Calu3 (cell line): ENCODE measurements around the gene AHNAK2. TPM values are rescaled to one million over a fixed set of nuclear protein-coding genes. Genes with fewer than 3 reads are reported as not detected.

Experiments used
- BruUV-seq: library from RNA; stranded (reverse); fragments of 400-500 nt; replicated peaks from 2 replicates; lab custom pipeline; 2021; lab: Mats Ljungman, UMichigan
- CTCF ChIA-PET: fragments of 300-600 bp; sonication (Branson Sonifier 250); formaldehyde crosslinking; loops from one replicate; lab custom pipeline; 2022; ENCODE audit warnings: antibody characterized with exemption; lab: Charles Lee
- DNase-seq: peaks from one replicate; pipeline ENCODE4 v3.0.0; 2022
- H3K27ac Mint-ChIP-seq: one replicate; pipeline ENCODE4 v1.8.0; 2022; ENCODE audit warnings: mixed read lengths; ENCODE audit not compliant: unreplicated experiment
- H3K27me3 Mint-ChIP-seq: one replicate; pipeline ENCODE4 v1.8.0; 2022; ENCODE audit warnings: mixed read lengths; ENCODE audit not compliant: unreplicated experiment
- H3K36me3 Mint-ChIP-seq: one replicate; pipeline ENCODE4 v1.8.0; 2022; ENCODE audit warnings: mild to moderate bottlenecking, moderate library complexity, mixed read lengths; ENCODE audit not compliant: insufficient read depth, unreplicated experiment
- H3K4me1 Mint-ChIP-seq: one replicate; pipeline ENCODE4 v1.8.0; 2022; ENCODE audit warnings: mild to moderate bottlenecking, low read depth, mixed read lengths; ENCODE audit not compliant: unreplicated experiment
- H3K4me3 Mint-ChIP-seq: one replicate; pipeline ENCODE4 v1.8.0; 2022; ENCODE audit warnings: mild to moderate bottlenecking, low read depth, moderate library complexity, mixed read lengths; ENCODE audit not compliant: unreplicated experiment
- H3K9me3 Mint-ChIP-seq: one replicate; pipeline ENCODE4 v1.8.0; 2022; ENCODE audit warnings: low read depth, mixed read lengths; ENCODE audit not compliant: unreplicated experiment
- CTCF ChIP-seq: fragments of 200-600 bp; IDR thresholded peaks from one replicate; pipeline ENCODE4 v1.8.0; 2022; ENCODE audit warnings: antibody characterized with exemption; ENCODE audit not compliant: unreplicated experiment
- intact Hi-C: fragments of 100-400 bp; cut with micrococcal nuclease; formaldehyde crosslinking; loops from one replicate; pipeline ENCODE4 v1.10.0; 2022; ENCODE audit not compliant: unreplicated experiment
- total RNA-seq: library from RNA; stranded (reverse); gene quantifications from 2 replicates; pipeline ENCODE4 v1.2.3, GENCODE V29; 2022

Gene AHNAK2
- total RNA-seq, 1 experiment from 2014 or later: 42.0 TPM

- Mint-ChIP-seq H3K27me3 (no peaks in the 10 kb centered on the region), H3K36me3 (peaks cover 11% of the 10 kb centered on the region), H3K4me3 (no peak overlapping the region)
These were observed 40.3 kb downstream of the AHNAK2 start for GRCh38 chr14:104937694-104938365.

GRCh38 chr14:104937161-104937560, 41.0 kb downstream of the AHNAK2 start:
- Mint-ChIP-seq H3K27ac (no peak overlapping the region), H3K27me3 (no peaks in the 10 kb centered on the region), H3K36me3 (peaks cover 13% of the 10 kb centered on the region), H3K4me3 (no peak overlapping the region), H3K4me1 (no peaks in the 10 kb centered on the region), H3K9me3 (no peaks in the 10 kb centered on the region)
- CTCF ChIA-PET: interaction anchor here (0.7 kb wide), 1 partner anchor 37 kb away, joined by 4 read pairs; no protein-coding TSS in a partner anchor
- intact Hi-C loops: no loop called here
- no peak for TF ChIP-seq CTCF
- DNase-seq: no peak
- BruUV-seq: no TSS peak

More at GRCh38 chr14:104937694-104938365, 40.3 kb downstream of the AHNAK2 start:
- Mint-ChIP-seq H3K27ac (no peak overlapping the region), H3K9me3 (no peaks in the 10 kb centered on the region), H3K4me1 (no peaks in the 10 kb centered on the region)
- TF ChIP-seq CTCF: no peak
- no peak for DNase-seq
- CTCF ChIA-PET: interaction anchor here (0.7 kb wide), 1 partner anchor 37 kb away, joined by 4 read pairs; no protein-coding TSS in a partner anchor
- TSS peak; percentile 27 for BruUV-seq
- intact Hi-C loops: no loop called here

- Mint-ChIP-seq H3K4me3 (no peak overlapping the region), H3K36me3 (peaks cover 13% of the 10 kb centered on the region), H3K4me1 (no peaks in the 10 kb centered on the region), H3K9me3 (no peaks in the 10 kb centered on the region), H3K27me3 (no peaks in the 10 kb centered on the region), H3K27ac (no peak overlapping the region)
- no TSS peak for BruUV-seq
- no peak for TF ChIP-seq CTCF
- CTCF ChIA-PET: interaction anchor here (0.7 kb wide), 1 partner anchor 36 kb away, joined by 4 read pairs; no protein-coding TSS in a partner anchor
- no peak for DNase-seq
- intact Hi-C loops: no loop called here
These were observed 41.6 kb downstream of the AHNAK2 start for GRCh38 chr14:104936361-104937155.

GRCh38 chr14:104935955-104936354, 42.2 kb downstream of the AHNAK2 start:
- DNase-seq: no peak
- no peak for TF ChIP-seq CTCF
- H3K9me3 Mint-ChIP-seq: no peaks in the 10 kb centered on the region
- intact Hi-C loops: no loop called here
- CTCF ChIA-PET: no interaction called here
- H3K4me3 Mint-ChIP-seq: no peak overlapping the region
- H3K36me3 Mint-ChIP-seq: peaks cover 13% of the 10 kb centered on the region
- BruUV-seq: no TSS peak
- no peaks in the 10 kb centered on the region for H3K27me3 Mint-ChIP-seq
- no peaks in the 10 kb centered on the region for H3K4me1 Mint-ChIP-seq
- H3K27ac Mint-ChIP-seq: no peak overlapping the region
